Liver (tissue), 3 donors: Measurements from ENCODE around the gene DHX40.

Experiments
- CTCF ChIP-seq: fragments of 150-350 bp; IDR thresholded peaks from 2 replicates; pipeline ENCODE4 v1.5.1; 2017; ENCODE audit warnings: improper control_type of control experiment, low read depth, low read length; ENCODE audit not compliant: missing input control
- JUND ChIP-seq, 2 donors: IDR thresholded peaks; 2 replicates each; pipeline ENCODE4 v1.6.1; 2016; ENCODE audit warnings: antibody characterized with exemption in 2 of 2
- REST ChIP-seq: IDR thresholded peaks from 2 replicates; pipeline ENCODE4 v1.6.1; 2016; ENCODE audit warnings: antibody characterized with exemption, mild to moderate bottlenecking
- SP1 ChIP-seq: IDR thresholded peaks from 2 replicates; pipeline ENCODE4 v1.6.1; 2018; ENCODE audit warnings: antibody characterized with exemption, mild to moderate bottlenecking
- ZBTB33 ChIP-seq: IDR thresholded peaks from 2 replicates; pipeline ENCODE4 v1.6.1; 2016; ENCODE audit warnings: antibody characterized with exemption
- donor health status: healthy.
- donor health status: healthy.

DNA sequence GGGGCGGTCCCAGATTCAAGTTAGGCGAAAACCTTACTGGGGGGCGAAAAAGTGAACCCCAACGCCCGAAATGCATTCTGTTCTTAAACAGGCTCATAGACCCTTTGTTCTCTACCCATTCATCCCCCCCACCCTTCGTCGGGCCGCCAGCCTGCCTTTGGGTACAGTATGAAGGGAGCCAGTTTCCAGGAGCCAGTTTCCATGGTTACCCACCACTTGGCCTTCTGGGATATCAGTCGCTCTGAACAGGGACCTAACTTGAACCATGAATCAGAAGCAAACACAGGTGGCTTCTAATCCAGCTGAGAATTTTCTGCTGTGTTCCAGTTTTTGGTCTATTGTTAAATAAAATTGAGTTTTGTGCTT is 532 bp downstream of the DHX40 start:
- TF ChIP-seq REST (no peak), CTCF (no peak), SP1 (no peak), JUND (IDR thresholded peaks at IDR 0.05) (no peak), ZBTB33 (no peak)
